GM18907 (cell line): ENCODE measurements around the gene GHRL.

ENCODE experiments used
- ATAC-seq: cut with Tn5 transposase; IDR thresholded peaks from one replicate; pipeline ENCODE4 v1.9.1; 2021; ENCODE audit warnings: mild to moderate bottlenecking, moderate library complexity; ENCODE audit not compliant: unreplicated experiment

The GHRL gene

GRCh38 chr3:10248184-10248983 is 44.4 kb downstream of the GHRL start, which contains the start of gene TATDN2:
TSS of gene TATDN2 (plus strand) at chr3:10248459. CDS start at chr3:10249201, 742 bp downstream.
- ATAC-seq: peak; percentile 95

- no peak for ATAC-seq
Observed at GRCh38 chr3:10247679-10248183, 45.0 kb downstream of the GHRL start.

GRCh38 chr3:10245081-10245712 is 47.5 kb downstream of the GHRL start:
- ATAC-seq: no peak

- ATAC-seq: no peak
Observed at GRCh38 chr3:10244009-10244408, 48.7 kb downstream of the GHRL start.

- ATAC-seq: no peak
Observed at GRCh38 chr3:10242182-10243065, 50.3 kb downstream of the GHRL start.

GRCh38 chr3:10240799-10241198 is 51.9 kb downstream of the GHRL start:
- no peak for ATAC-seq

GRCh38 chr3:10238345-10239183 is 54.2 kb downstream of the GHRL start:
- no peak for ATAC-seq
